ENCODE results near the gene GID8. TPM values are rescaled to one million over a fixed set of nuclear protein-coding genes. Genes with fewer than 3 reads are reported as not detected.

Gene GID8
- total and polyA plus RNA-seq, 9 of the 15 experiments (the other 6 are each of a cell fraction or from before 2014, with no cell fraction given) = 7.5 to 31.6 (median 22.2) TPM

- peaks cover 2 to 62% of the 10 kb centered on the region in 2 experiments; a peak in 3 of 5 replicates for H3K4me1 ChIP-seq (replicated peaks in 1 of 2; ENCODE audit: control insufficient read depth in 2 of 2, insufficient read depth in 2 of 2, low read length in 2 of 2)
- no TSS peak for BruUV-seq (replicated peaks)
- H3K9me1 ChIP-seq (ENCODE audit: control insufficient read depth, insufficient read depth, low read length) = no peaks in the 10 kb centered on the region
- H3K9me3 ChIP-seq (replicated peaks; ENCODE audit: control insufficient read depth, insufficient read depth, low read depth, low read length) = no peaks in the 10 kb centered on the region
- no peak overlapping the region for H3K4me3 ChIP-seq
- in situ Hi-C loops (cut with MboI) = no loop called here
- H3K27me3 ChIP-seq (ENCODE audit: control insufficient read depth in 2 of 2, insufficient read depth in 2 of 2, low read length in 2 of 2) = peaks cover 45 to 80% of the 10 kb centered on the region in 2 experiments
- H4K20me1 ChIP-seq (replicated peaks; ENCODE audit: control insufficient read depth, insufficient read depth, low read length) = peaks cover 17% of the 10 kb centered on the region
- CTCF ChIA-PET (ENCODE audit: low intra/inter-chr PET ratio) = no interaction called here
- no peak for TF ChIP-seq PRMT5 (CRISPR knock-in tag; IDR thresholded peaks at IDR 0.05)
- no peak for TF ChIP-seq GMEB1 (CRISPR knock-in tag; IDR thresholded peaks at IDR 0.05)
- no peak for TF ChIP-seq ZNF764 (CRISPR knock-in tag; IDR thresholded peaks at IDR 0.05; ENCODE audit: low read depth)
- TF ChIP-seq E2F4 (CRISPR knock-in tag; IDR thresholded peaks at IDR 0.05; ENCODE audit: low read depth) = no peak
- TF ChIP-seq RBM17 (IDR thresholded peaks at IDR 0.05; ENCODE audit: borderline replicate concordance, low read depth, low read length) = no peak
- no peak for TF ChIP-seq ZNF197 (CRISPR knock-in tag; IDR thresholded peaks at IDR 0.05; ENCODE audit: low read depth)
- TF ChIP-seq CGGBP1 (CRISPR knock-in tag; IDR thresholded peaks at IDR 0.05) = no peak
- TF ChIP-seq IRF9 (tag; IDR thresholded peaks at IDR 0.05) = no peak
- TF ChIP-seq MCM7 (IDR thresholded peaks at IDR 0.05) = no peak
- no peak for TF ChIP-seq E2F3 (CRISPR knock-in tag; IDR thresholded peaks at IDR 0.05)
- TF ChIP-seq NEUROD1 (IDR thresholded peaks at IDR 0.05; ENCODE audit: borderline replicate concordance, low read depth, low read length, partially characterized antibody) = no peak
- TF ChIP-seq KDM1A (IDR thresholded peaks at IDR 0.05) = no peak
- TF ChIP-seq SMARCB1 (IDR thresholded peaks at IDR 0.05; ENCODE audit: insufficient read length, low read depth) = no peak
- TF ChIP-seq ZNF143 (CRISPR knock-in tag; IDR thresholded peaks at IDR 0.05) = no peak
- no peak for TF ChIP-seq KLF1 (tag; IDR thresholded peaks at IDR 0.05)
- POLR2A ChIA-PET = interaction anchor here (1.5 kb wide), 1 partner anchor 7 kb away, joined by 6 read pairs; no protein-coding TSS in a partner anchor
- no peak overlapping the region for H2AFZ ChIP-seq (ENCODE audit: low read depth, low read length)
- intact Hi-C loops (cut with micrococcal nuclease) = no loop called here
- no peak for DNase-seq (ENCODE audit: extremely low read depth in 1 of 4, low spot score in 3 of 4)
- ATAC-seq = no peak
- H3K36me3 ChIP-seq (ENCODE audit: control insufficient read depth, insufficient read depth, low read length) = no peaks in the 10 kb centered on the region
- no peak for FAIRE-seq
- 3% methylated on average over 7 of the region's 10 CpGs for WGBS (ENCODE audit: insufficient coverage, low coverage, missing lambda C conversion rate)
- H3K79me2 ChIP-seq (ENCODE audit: control insufficient read depth, insufficient read depth, low read length) = no peaks in the 10 kb centered on the region
- H3K9ac ChIP-seq (ENCODE audit: insufficient read depth in 1 of 2, low read depth in 2 of 2, low read length in 2 of 2) = no peak overlapping the region
- H3K4me2 ChIP-seq (ENCODE audit: insufficient read depth, low read length) = no peak overlapping the region
- no peak overlapping the region for H3K27ac ChIP-seq (ENCODE audit: extremely low read depth, low read depth, low read length)
These were observed 20.6 kb downstream of the GID8 start for GRCh38 chr20:62958388-62959100.
